BJ (cell line): ENCODE measurements around the gene SPZ1. TPM values are rescaled to one million over a fixed set of nuclear protein-coding genes. Genes with fewer than 3 reads are reported as not detected.
"Not testable (repeated sequence)": the region's sequence is repeated elsewhere in the genome, so short reads cannot be mapped to it uniquely, and the experiment has no call there.

Experiments used
- CTCF ChIA-PET: fragments of 350-600 bp; formaldehyde crosslinking; extraction: SDS; loops from one replicate; lab custom pipeline; 2021; ENCODE audit warnings: antibody characterized with exemption, inconsistent platforms; lab: Yijun Ruan, JAX
- POLR2A ChIA-PET: fragments of 300-600 bp; sonication (Branson Sonifier 250); formaldehyde crosslinking; extraction: SDS; loops from one replicate; lab custom pipeline; 2021; ENCODE audit warnings: antibody characterized with exemption; lab: Charles Lee
- DNase-seq: peaks from one replicate; pipeline ENCODE4 v3.0.0-alpha.2; 2011; ENCODE audit warnings: low read depth
- H3K27me3 ChIP-seq: 2 replicates; pipeline ENCODE4 v1.6.0; 2011; ENCODE audit warnings: low read length; ENCODE audit not compliant: control insufficient read depth, insufficient read depth
- H3K36me3 ChIP-seq: 2 replicates; pipeline ENCODE4 v1.5.1; 2011; ENCODE audit warnings: low read length; ENCODE audit not compliant: control insufficient read depth, insufficient read depth
- H3K4me3 ChIP-seq: 2 replicates; pipeline ENCODE4 v1.5.1; 2011; ENCODE audit warnings: low read depth, mild to moderate bottlenecking, control low read depth, low read length
- CTCF ChIP-seq: IDR thresholded peaks from 2 replicates; pipeline ENCODE4 v1.5.1; 2011; ENCODE audit warnings: low read depth, mild to moderate bottlenecking, control low read depth, inconsistent platforms, low read length, moderate library complexity; ENCODE audit not compliant: insufficient read depth
- polyA minus RNA-seq: library from RNA; depleted of rRNA, polyadenylated mRNA; stranded (reverse); fragments of >200 nt; gene quantifications from 2 replicates; pipeline ENCODE4 v1.2.3, GENCODE V29; 2011; rRNA and poly(A)+ RNA removed
- polyA plus RNA-seq: library from polyadenylated mRNA; depleted of rRNA; stranded (reverse); fragments of >200 nt; gene quantifications from 2 replicates; pipeline ENCODE4 v1.2.3, GENCODE V29; 2011; rRNA removed

The SPZ1 gene
- polyA plus RNA-seq: not detected in 2 replicates
- not detected in 2 replicates for polyA minus RNA-seq

- Histone ChIP-seq H3K4me3 (no peak within 1 kb of the TSS), H3K27me3 (no peaks in the 10 kb centered on the region; the same call in 1 of the 2 replicates), H3K36me3 (no peaks in the 10 kb centered on the region)
- TF ChIP-seq CTCF: no peak
- ChIA-PET POLR2A (interaction anchor here (0.6 kb wide), 1 partner anchor 56 kb away, joined by 3 read pairs; no protein-coding TSS in a partner anchor), CTCF (interaction anchor here (1.6 kb wide), 1 partner anchor 236 kb away, joined by 5 read pairs; no protein-coding TSS in a partner anchor)
- no peak for DNase-seq
Measured at GRCh38 chr5:80319702-80320101, at the start of gene SPZ1. TSS of gene SPZ1 (plus strand) at chr5:80320002. CDS start at chr5:80320216, 214 bp downstream.

GRCh38 chr5:80270543-80270942 is 49.3 kb upstream of the SPZ1 start:
- CTCF ChIA-PET, POLR2A ChIA-PET, H3K4me3 ChIP-seq, H3K36me3 ChIP-seq, DNase-seq, H3K27me3 ChIP-seq: not testable (repeated sequence)

GRCh38 chr5:80275347-80275746 is 44.5 kb upstream of the SPZ1 start:
- peak; percentile 46 for TF ChIP-seq CTCF
- CTCF ChIA-PET: interaction anchor here (1.0 to 4.0 kb wide), 6 partner anchors 9 to 192 kb away, joined by 3 to 33 read pairs (median 4); no protein-coding TSS in a partner anchor
- Histone ChIP-seq H3K4me3 (no peak overlapping the region), H3K27me3 (no peaks in the 10 kb centered on the region; the same call in 1 of the 2 replicates), H3K36me3 (no peaks in the 10 kb centered on the region)
- POLR2A ChIA-PET: no interaction called here
- DNase-seq: no peak

- H3K4me3 ChIP-seq: no peak overlapping the region
- ChIA-PET CTCF (interaction anchor here (0.7 to 4.0 kb wide), 8 partner anchors 8 to 657 kb away, joined by 3 to 33 read pairs (median 3); no protein-coding TSS in a partner anchor), POLR2A (no interaction called here)
- no peaks in the 10 kb centered on the region for H3K36me3 ChIP-seq
- no peak for DNase-seq
- no peak for TF ChIP-seq CTCF
- no peaks in the 10 kb centered on the region; the same call in 1 of the 2 replicates for H3K27me3 ChIP-seq
Measured at GRCh38 chr5:80276186-80276585, 43.6 kb upstream of the SPZ1 start.

- no peaks in the 10 kb centered on the region; the same call in 1 of the 2 replicates for H3K27me3 ChIP-seq
- no peak overlapping the region for H3K4me3 ChIP-seq
- no peak for DNase-seq
- no peaks in the 10 kb centered on the region for H3K36me3 ChIP-seq
- ChIA-PET CTCF (interaction anchor here (0.8 to 2.3 kb wide), 3 partner anchors 9 to 193 kb away, joined by 3 to 9 read pairs (median 3); no protein-coding TSS in a partner anchor), POLR2A (no interaction called here)
- no peak for TF ChIP-seq CTCF
Measured at GRCh38 chr5:80277191-80277590, 42.6 kb upstream of the SPZ1 start.
